ENCODE results near the gene CSMD2.
"Not testable (repeated sequence)": the region's sequence is repeated elsewhere in the genome, so short reads cannot be mapped to it uniquely, and the experiment has no call there.

Gene CSMD2

GRCh38 chr1:33532936-33533335 lies 632.1 kb downstream of the CSMD2 start:
- no peak for DNase-seq (ENCODE audit: low spot score)

DNA sequence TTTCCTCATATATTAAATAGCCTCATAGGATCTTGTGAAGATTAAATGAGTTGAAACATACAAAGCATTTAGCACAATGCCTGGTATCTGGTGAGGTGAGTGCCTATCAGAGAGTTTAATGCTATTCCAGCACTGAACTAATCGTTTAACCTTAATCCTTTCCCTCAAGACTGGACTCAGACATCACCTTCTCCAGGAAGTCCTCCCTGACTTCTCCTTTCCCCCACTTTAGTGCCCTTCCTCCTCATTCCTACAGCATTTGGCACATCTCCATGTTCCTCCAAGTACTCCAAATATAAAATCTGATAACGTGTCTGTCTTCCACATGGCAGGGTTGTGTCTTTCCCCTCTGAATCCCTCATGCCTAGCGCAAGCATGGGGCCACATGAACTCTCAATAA lies 632.8 kb downstream of the CSMD2 start:
- no peak for DNase-seq (ENCODE audit: low spot score)

DNA sequence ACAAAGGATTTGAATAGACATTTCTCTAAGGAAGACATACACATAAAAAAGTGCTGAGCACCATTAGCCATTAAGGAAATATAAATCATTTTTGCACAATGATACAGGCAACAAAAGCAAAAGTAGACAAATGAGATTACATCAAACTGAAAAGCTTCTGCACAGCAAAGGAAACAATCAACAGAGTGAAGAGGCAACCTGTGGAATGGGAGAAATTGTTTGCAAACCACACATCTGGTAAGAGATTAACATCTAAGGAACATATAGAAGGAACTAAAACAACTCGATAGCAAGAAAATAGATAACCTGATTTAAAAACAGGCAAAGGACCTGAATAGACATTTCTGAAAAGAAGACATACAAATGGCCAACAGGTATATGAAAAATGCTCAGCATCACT lies 635.1 kb downstream of the CSMD2 start:
- no peak for DNase-seq (ENCODE audit: low spot score)

GRCh38 chr1:33527934-33528333 lies 637.1 kb downstream of the CSMD2 start:
- DNase-seq (ENCODE audit: low spot score), result no peak

- no peak for DNase-seq (ENCODE audit: low spot score)
These were observed 640.4 kb downstream of the CSMD2 start for GRCh38 chr1:33524586-33524985.

DNA sequence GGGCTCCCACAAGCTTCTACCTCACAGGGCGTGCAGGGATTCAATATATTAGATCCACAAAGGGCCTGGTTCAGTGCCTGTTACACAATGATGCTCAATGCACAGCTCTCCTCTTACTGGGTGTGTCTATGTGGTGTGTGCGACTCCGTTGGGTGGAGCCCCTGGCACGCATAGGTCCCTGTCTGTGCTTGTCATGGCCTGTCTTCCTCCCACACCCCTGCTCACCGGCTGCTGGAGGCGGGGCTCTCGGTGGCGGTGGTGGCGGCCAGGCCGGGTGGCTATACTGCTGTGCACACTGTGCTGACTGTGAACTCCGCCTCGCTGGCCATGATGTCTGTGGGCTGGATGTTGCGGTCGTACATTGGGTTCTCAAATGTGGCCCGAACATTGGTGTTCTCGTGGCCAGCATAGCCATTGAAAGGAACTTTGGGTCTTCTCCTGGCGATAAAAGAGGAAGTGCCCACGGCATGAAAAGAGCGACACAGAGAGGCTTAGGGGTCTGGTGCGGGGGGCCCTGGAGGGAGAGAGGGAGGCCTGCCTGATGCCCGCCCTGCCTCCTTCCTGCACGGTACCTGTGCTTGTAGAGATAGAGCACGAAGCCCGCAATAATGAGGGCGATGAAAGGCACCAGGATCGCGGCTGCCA lies 645.7 kb downstream of the CSMD2 start:
- DNase-seq (ENCODE audit: low spot score), result no peak

DNA sequence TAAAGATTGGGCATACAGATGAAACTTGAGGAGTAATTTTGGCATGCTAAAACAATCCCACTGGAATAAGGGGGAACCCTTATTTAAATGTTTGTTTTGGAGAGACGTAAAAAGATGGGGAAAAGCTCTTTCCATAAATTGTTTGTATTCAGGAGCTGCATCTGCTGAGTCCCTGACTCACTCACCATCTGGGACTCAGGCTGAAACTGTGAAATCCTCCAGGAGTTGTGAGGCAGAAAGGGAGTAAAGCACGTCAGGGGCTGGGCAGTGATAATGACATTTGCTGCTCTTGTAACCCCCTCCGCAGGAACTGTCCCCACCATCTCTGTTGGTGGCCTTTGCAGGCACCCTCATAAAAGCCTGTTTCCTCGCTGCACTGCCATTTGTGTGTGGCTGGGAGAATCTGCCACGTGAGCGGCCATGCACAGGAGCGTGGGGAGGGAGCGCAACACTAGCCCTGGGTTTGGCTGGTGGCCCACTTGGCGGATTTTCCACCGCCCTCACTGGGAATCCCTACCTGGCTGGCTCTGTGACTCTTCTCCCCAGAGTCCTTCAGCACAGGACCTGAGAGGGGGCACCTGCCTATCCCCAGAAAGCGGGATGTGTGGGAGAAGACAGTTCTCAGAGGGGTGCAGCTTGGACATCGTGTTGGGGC lies 647.3 kb downstream of the CSMD2 start:
- DNase-seq (ENCODE audit: low spot score), result no peak

GRCh38 chr1:33516891-33517567 lies 648.0 kb downstream of the CSMD2 start:
- DNase-seq (ENCODE audit: low spot score), result no peak

DNA sequence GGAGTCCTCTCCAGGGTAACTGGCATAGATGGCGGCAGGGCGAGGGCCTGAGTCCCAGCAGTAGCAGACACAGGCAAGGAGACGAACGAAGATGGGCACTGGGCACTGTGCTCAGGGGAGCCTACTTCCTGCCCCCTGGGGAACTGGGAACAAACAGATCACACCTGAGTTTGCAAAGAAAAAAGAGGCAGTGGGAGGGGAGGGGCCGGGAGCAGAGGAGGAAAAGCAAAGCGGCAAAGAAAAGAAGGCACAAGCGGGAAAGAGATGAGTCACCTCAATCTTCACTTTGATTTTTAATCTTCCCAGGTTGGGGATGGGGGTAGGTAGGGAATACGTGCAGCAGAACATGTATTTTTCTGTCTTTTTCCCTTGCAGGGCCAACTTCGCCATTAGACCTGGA lies 648.6 kb downstream of the CSMD2 start:
- no peak for DNase-seq (ENCODE audit: low spot score)

- DNase-seq (ENCODE audit: low spot score), result no peak
These were observed 649.4 kb downstream of the CSMD2 start for GRCh38 chr1:33515607-33516006.

DNA sequence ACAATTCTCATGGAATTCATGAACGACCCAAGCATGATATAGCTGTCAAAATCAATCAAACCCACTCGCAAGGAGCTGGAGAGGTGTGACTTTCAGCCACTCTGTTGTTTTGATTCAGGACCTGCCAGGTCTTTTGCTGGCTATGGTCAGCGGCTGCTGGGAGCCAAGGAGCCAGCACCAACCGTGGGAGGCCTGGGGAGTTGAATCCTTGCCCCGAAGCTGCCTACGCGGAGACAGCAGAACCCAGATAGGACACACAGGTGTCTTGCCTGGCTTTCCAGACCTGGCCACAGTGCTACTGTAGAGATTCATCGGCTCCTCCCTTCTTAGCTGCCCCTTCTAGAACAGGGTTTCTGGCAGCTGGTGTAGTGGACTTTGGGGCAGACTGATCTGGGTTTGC lies 649.9 kb downstream of the CSMD2 start:
- DNase-seq (ENCODE audit: low spot score), result no peak

GRCh38 chr1:33512226-33513011 lies 652.6 kb downstream of the CSMD2 start:
- DNase-seq (ENCODE audit: low spot score), result no peak

DNA sequence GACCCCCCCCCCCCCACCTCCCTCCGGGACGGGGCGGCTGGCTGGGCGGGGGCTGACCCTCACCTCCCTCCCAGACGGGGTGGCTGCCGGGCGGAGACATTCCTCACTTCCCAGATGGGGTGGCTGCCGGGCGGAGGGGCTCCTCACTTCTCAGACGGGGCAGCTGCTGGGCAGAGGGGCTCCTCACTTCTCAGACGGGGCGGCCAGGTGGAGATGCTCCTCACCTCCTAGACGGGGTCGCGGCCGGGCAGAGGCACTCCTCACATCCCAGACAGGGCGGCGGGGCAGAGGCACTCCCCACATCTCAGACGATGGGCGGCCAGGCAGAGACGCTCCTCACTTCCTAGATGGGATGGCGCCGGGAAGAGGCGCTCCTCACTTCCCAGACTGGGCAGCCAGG lies 655.8 kb downstream of the CSMD2 start:
- DNase-seq (ENCODE audit: low spot score), result not testable (repeated sequence)

DNA sequence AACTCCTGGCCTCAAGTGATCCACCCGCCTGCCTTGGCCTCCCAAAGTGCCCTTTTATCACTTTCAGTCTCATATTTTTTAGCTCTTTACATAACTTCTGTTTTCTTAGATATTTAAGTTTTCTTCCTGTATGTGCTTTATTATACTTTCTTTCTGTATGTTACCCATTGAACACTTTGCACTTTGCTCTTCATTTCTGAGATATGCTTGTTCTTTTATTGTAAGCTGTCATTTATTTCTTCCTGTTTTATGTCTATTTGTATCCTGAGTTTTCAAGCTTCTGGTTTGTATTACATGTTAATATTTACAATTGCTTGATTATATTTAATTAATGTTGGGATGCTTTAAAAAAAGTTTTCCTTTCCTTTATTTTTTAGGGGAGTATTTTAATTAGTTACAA lies 656.9 kb downstream of the CSMD2 start:
- DNase-seq (ENCODE audit: low spot score), result no peak

GRCh38 chr1:33507661-33508060 lies 657.4 kb downstream of the CSMD2 start:
- DNase-seq (ENCODE audit: low spot score), result no peak

GRCh38 chr1:33503506-33503905 lies 661.5 kb downstream of the CSMD2 start:
- no peak for DNase-seq (ENCODE audit: low spot score)

DNA sequence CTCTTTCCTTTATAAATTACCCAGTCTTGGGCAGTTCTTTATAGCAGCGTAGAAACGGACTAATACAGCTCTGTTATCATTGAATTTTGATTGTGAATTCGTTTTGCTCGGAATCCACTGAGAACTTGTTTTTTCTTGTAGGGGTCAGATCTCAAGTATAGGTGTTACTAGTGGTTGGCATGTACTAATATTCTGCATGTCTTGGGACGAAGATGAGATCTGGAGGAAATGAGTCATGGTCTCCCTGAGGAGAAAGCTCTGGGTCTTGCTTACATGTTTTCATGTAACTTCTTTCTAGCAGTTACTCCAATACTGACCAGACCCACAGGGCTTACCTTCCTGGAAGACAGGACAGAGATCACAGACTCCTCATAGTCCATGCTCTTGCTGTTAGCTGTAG lies 662.3 kb downstream of the CSMD2 start:
- DNase-seq (ENCODE audit: low spot score), result no peak

DNA sequence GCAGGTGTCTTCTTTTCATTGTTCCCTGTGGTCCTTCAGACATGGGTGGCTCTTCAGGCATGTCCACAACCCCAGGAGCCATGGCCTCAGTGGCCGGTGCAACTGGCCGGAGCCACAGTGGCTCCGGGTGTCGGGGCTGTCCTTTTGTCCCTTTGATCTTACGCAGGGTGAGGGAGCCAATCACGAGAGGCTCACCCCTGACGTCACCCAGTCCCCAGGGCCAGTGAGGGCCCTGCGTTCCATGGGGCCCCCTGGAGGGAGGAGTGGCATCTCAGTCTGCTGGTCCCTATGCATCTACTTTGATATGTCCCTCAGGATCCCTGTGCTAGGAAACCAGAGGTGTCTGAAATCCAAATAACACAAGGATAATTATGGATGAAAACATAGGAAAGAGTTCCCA lies 663.3 kb downstream of the CSMD2 start:
- DNase-seq (ENCODE audit: low spot score), result no peak

DNA sequence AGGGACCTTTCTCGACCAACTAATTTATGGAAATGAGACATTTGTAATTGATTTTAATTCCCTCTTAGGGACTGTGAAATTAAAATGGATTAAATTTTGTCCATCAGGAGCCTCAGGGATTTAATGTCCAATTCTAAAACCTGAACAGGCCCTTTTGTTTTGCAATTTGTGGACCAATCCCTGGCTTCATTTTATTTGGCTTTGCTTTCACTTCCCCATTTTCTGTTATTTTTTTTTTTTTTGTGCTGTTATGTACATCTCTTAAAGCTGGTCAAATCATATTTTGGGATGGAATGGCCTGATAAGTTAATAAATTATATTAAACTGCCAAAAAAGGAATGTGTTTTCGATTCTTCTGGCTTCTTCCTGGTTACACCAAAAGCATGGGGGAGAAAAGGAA lies 663.7 kb downstream of the CSMD2 start:
- DNase-seq (ENCODE audit: low spot score), result no peak

DNA sequence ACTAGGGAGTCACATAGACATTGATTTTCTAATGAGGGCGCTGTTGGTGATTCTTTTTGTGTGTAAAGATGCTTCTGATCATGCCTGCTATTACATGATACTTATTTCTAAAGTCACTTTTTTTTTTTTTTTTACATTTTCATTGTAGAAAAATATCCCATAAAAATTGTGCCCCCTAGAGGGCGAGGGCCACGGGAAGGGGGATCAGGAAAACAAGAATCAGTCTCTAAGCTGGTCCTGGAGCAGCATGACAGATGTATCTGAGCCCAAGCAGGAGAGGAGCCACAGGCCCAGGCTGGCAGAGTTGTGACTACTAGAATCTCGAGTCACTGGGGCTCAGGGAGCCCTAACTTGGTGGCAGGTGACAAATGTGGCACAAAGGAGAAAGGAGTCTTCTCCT lies 664.5 kb downstream of the CSMD2 start:
- no peak for DNase-seq (ENCODE audit: low spot score)

GRCh38 chr1:33497410-33497809 lies 667.6 kb downstream of the CSMD2 start:
- DNase-seq (ENCODE audit: low spot score), result no peak

DNA sequence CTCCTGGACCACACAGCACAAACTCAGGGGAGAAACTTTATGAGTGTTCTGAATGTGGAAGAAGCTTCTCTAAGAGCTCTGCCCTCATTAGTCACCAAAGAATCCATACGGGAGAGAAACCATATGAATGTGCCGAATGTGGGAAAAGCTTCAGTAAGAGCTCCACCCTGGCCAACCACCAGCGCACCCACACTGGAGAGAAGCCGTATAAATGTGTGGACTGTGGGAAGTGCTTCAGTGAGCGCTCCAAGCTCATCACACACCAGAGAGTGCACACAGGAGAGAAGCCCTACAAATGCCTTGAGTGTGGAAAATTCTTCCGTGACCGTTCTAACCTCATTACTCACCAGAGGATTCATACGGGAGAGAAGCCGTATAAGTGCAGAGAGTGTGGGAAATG lies 670.1 kb downstream of the CSMD2 start:
- DNase-seq (ENCODE audit: low spot score), result no peak

GRCh38 chr1:33488624-33489023 lies 676.4 kb downstream of the CSMD2 start:
- DNase-seq (ENCODE audit: low spot score), result no peak
